OCI-LY7 (cell line): ENCODE results near the gene HACD1. TPM values are rescaled to one million over a fixed set of nuclear protein-coding genes. Genes with fewer than 3 reads are reported as not detected.

Experiments
- BruUV-seq: library from RNA; stranded (reverse); fragments of 400-500 nt; replicated peaks from 2 replicates; lab custom pipeline; 2021; lab: Mats Ljungman, UMichigan
- CTCF ChIA-PET: fragments of 300-600 bp; sonication (Branson Sonifier 250); formaldehyde crosslinking; loops from one replicate; lab custom pipeline; 2022; ENCODE audit warnings: antibody characterized with exemption; ENCODE audit not compliant: unreplicated experiment; lab: Charles Lee
- POLR2A ChIA-PET: fragments of 300-600 bp; sonication (Branson Sonifier 250); formaldehyde crosslinking; loops from one replicate; lab custom pipeline; 2022; ENCODE audit warnings: antibody characterized with exemption; lab: Charles Lee
- DNase-seq: peaks from one replicate; pipeline ENCODE4 v3.0.0-alpha.2; 2015; ENCODE audit warnings: low spot score
- H2AFZ ChIP-seq: fragments of 200-600 bp; sonication (generic), shearing (Covaris generic); 2 replicates; pipeline ENCODE4 v1.6.1; 2014; ENCODE audit warnings: mild to moderate bottlenecking, antibody characterized with exemption, low read length, moderate library complexity
- H3K27ac ChIP-seq: fragments of 200-600 bp; sonication (generic); 2 replicates; pipeline ENCODE4 v1.5.1; 2014; ENCODE audit warnings: mixed run types, low read depth, mild to moderate bottlenecking, moderate library complexity, low read length, inconsistent platforms; ENCODE audit not compliant: poor library complexity, severe bottlenecking
- H3K36me3 ChIP-seq: fragments of 200-600 bp; sonication (generic); 2 replicates; pipeline ENCODE4 v1.6.1; 2014; ENCODE audit warnings: mild to moderate bottlenecking, antibody characterized with exemption, low read length, moderate library complexity, mixed read lengths; ENCODE audit not compliant: insufficient read depth
- H3K4me1 ChIP-seq: fragments of 200-600 bp; sonication (generic); 2 replicates; pipeline ENCODE4 v1.5.1; 2014; ENCODE audit warnings: mild to moderate bottlenecking, low read length; ENCODE audit not compliant: insufficient read depth, poor library complexity, severe bottlenecking
- H3K4me2 ChIP-seq: fragments of 200-600 bp; sonication (generic); 2 replicates; pipeline ENCODE4 v1.6.1; 2014; ENCODE audit warnings: mild to moderate bottlenecking, low read length
- H3K4me3 ChIP-seq: fragments of 200-600 bp; sonication (generic); 2 replicates; pipeline ENCODE4 v1.5.1; 2014; ENCODE audit warnings: mild to moderate bottlenecking, low read depth, low read length; ENCODE audit not compliant: poor library complexity, severe bottlenecking
- H3K79me2 ChIP-seq: fragments of 200-600 bp; sonication (generic); 2 replicates; pipeline ENCODE4 v1.6.1; 2016; ENCODE audit warnings: low read depth, mild to moderate bottlenecking, low read length, moderate library complexity, mixed read lengths; ENCODE audit not compliant: insufficient read depth
- H3K9me2 ChIP-seq: fragments of 200-600 bp; sonication (generic); 2 replicates; pipeline ENCODE4 v1.6.1; 2016; ENCODE audit warnings: mild to moderate bottlenecking, low read length, mixed read lengths; ENCODE audit not compliant: insufficient read depth
- H3K9me3 ChIP-seq: fragments of 200-600 bp; sonication (generic); 2 replicates; pipeline ENCODE4 v1.6.1; 2014; ENCODE audit warnings: mild to moderate bottlenecking, mixed run types, low read length, mixed read lengths
- H4K20me1 ChIP-seq: fragments of 200-600 bp; sonication (generic); 2 replicates; pipeline ENCODE4 v1.6.1; 2014; ENCODE audit warnings: mild to moderate bottlenecking, antibody characterized with exemption, low read length, moderate library complexity, mixed read lengths; ENCODE audit not compliant: insufficient read depth
- CTCF ChIP-seq: fragments of 200-600 bp; sonication (generic); conservative IDR thresholded peaks from 2 replicates; pipeline ENCODE4 v1.5.1; 2014; ENCODE audit warnings: mild to moderate bottlenecking, antibody characterized with exemption, low read length, moderate library complexity, mixed read lengths
- EZH2phosphoT487 ChIP-seq: fragments of 200-600 bp; sonication (generic); IDR thresholded peaks from 2 replicates; pipeline ENCODE4 v1.6.1; 2018; ENCODE audit warnings: low read depth, borderline replicate concordance, mild to moderate bottlenecking, mixed run types, antibody characterized with exemption, low read length, moderate library complexity, mixed read lengths
- intact Hi-C: fragments of 100-400 bp; cut with micrococcal nuclease; formaldehyde crosslinking; loops from one replicate; pipeline ENCODE4 v1.10.0; 2022; ENCODE audit not compliant: unreplicated experiment
- total RNA-seq, 2 experiments: library from RNA; depleted of rRNA in 1 of 2; stranded (reverse); fragments of >200 nt in 1 of 2; shearing (Covaris generic) in 1 of 2; gene quantifications; 2 replicates each; pipeline ENCODE4 v1.2.3, GENCODE V29; 2014 to 2022

HACD1 gene
- total RNA-seq, 2 experiments from 2014 or later: not detected

- ChIA-PET CTCF (no interaction called here), POLR2A (interaction anchor here (0.5 to 0.8 kb wide), 2 partner anchors 400 to 1750 kb away, joined by 3 to 4 read pairs; no protein-coding TSS in a partner anchor)
- Histone ChIP-seq H3K36me3 (peaks cover 26% of the 10 kb centered on the region), H3K79me2 (peaks cover 63% of the 10 kb centered on the region), H3K27ac (no peak overlapping the region), H3K4me2 (no peak overlapping the region), H3K9me2 (no peaks in the 10 kb centered on the region), H4K20me1 (no peaks in the 10 kb centered on the region), H2AFZ (no peak overlapping the region), H3K4me1 (no peaks in the 10 kb centered on the region), H3K9me3 (no peaks in the 10 kb centered on the region), H3K4me3 (no peak overlapping the region)
- intact Hi-C loops: no loop called here
- DNase-seq: no peak
- no peak for TF ChIP-seq EZH2phosphoT487
- no peak for TF ChIP-seq CTCF
- BruUV-seq: no TSS peak
Measured at GRCh38 chr10:17660921-17661320, 43.7 kb upstream of the HACD1 start.

- ChIA-PET POLR2A (interaction anchor here (1.3 to 1.4 kb wide), 2 partner anchors 12 to 15 kb away, joined by 3 to 6 read pairs; partner anchors contain the start of gene STAM), CTCF (no interaction called here)
- H3K9me2 ChIP-seq: no peaks in the 10 kb centered on the region
- no peak overlapping the region for H3K4me3 ChIP-seq
- DNase-seq: no peak
- H3K36me3 ChIP-seq: peaks cover 26% of the 10 kb centered on the region
- H4K20me1 ChIP-seq: no peaks in the 10 kb centered on the region
- H3K27ac ChIP-seq: no peak overlapping the region
- peaks cover 67% of the 10 kb centered on the region for H3K79me2 ChIP-seq
- no peaks in the 10 kb centered on the region for H3K4me1 ChIP-seq
- intact Hi-C loops: no loop called here
- no peak overlapping the region for H3K4me2 ChIP-seq
- no peak for TF ChIP-seq CTCF
- no peak for TF ChIP-seq EZH2phosphoT487
- no TSS peak for BruUV-seq
- no peak overlapping the region for H2AFZ ChIP-seq
- no peaks in the 10 kb centered on the region for H3K9me3 ChIP-seq
Measured at GRCh38 chr10:17659365-17659764, 42.2 kb upstream of the HACD1 start.

- no peaks in the 10 kb centered on the region for H3K4me1 ChIP-seq
- ChIA-PET POLR2A (no interaction called here), CTCF (no interaction called here)
- H3K9me3 ChIP-seq: peaks cover 18% of the 10 kb centered on the region
- no peak for TF ChIP-seq EZH2phosphoT487
- TF ChIP-seq CTCF: no peak
- no peaks in the 10 kb centered on the region for H3K9me2 ChIP-seq
- DNase-seq: no peak
- peaks cover 80% of the 10 kb centered on the region for H3K79me2 ChIP-seq
- no peak overlapping the region for H3K27ac ChIP-seq
- H3K4me3 ChIP-seq: no peak overlapping the region
- no peak overlapping the region for H3K4me2 ChIP-seq
- H2AFZ ChIP-seq: no peak overlapping the region
- H3K36me3 ChIP-seq: peaks cover 35% of the 10 kb centered on the region
- no peaks in the 10 kb centered on the region for H4K20me1 ChIP-seq
- BruUV-seq: no TSS peak
- intact Hi-C loops: no loop called here
Measured at GRCh38 chr10:17657103-17657500, 39.9 kb upstream of the HACD1 start.
